ENCODE data around the gene NCEH1.
"Not testable (repeated sequence)": the region's sequence is repeated elsewhere in the genome, so short reads cannot be mapped to it uniquely, and the experiment has no call there.

NCEH1 gene

DNA sequence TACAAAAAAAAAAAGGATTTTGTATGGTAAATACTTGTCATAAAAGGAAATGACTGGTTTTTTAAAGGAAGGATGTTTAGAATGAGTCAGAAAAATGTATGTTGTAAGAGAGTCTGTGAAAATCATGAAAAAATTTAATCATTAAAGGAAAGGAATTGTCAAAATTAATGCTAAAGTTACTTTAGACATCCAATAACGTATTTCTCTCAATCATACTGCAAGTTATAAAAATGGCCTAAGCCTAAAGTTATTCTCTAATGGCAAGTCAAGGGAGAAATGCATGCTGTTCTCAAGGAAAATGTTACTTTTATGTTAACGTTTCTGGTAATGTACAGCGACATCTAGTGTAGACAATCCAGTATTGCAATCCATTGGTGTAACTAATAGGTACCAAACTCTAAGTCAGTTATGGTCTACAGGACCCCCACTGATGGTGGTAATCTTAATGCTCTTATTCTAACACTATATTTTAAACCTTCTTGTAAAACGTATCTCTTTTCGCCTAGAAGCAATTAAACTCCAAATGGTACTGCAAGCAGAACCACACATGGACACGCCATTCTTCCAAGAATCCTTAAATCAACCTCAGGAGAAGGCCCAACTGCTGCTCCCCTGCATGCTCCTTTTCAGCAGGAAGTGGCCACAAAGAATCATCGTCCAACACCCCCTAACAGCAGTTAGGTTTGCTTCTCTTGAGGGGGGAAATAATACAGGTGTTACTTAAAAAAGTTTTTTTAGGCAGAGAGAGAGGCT lies 35.2 kb downstream of the NCEH1 start:
- DNase-seq = peak; percentile 16

DNA sequence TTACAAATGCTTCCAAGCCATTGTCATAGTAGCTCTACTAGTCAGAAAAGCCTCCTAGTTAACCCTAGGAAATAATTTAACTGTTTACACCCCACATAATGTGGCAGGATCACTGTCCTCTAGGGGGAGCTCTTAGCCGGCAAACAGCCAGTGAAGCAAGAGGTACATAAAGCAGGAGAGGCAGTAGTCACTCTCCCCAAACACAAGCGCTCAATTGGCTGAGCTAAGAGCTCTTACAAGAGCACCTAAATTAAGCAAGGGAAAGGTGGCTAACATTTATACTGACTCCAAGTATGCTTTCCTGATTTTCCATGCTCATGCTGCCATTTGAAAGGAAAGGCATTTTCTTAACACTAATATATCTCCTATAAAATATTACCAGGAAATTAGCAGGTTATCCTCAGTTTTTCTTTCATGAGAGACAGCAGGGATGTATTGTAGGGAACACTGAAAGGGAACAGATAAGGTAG lies 37.6 kb downstream of the NCEH1 start:
- no peak for DNase-seq

DNA sequence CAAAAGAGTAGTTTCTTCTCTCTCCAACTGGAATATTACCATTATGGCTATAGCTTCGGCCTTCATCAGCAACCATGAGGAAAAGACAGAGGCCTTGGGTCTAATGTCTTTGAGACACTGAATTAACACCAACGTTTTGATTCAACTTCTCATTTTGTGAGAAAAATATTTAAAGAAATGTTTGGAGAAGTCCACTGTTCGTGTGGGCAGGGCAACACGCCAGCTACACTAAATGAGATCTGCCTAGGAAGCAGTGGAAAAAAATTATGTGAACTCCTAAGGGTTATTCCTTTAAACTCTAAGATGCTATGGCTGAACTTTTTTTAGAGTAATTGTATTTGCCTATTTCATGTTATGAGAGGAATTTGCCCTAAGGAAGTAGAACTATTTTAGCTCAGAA lies 41.8 kb downstream of the NCEH1 start:
- no peak for DNase-seq

DNA sequence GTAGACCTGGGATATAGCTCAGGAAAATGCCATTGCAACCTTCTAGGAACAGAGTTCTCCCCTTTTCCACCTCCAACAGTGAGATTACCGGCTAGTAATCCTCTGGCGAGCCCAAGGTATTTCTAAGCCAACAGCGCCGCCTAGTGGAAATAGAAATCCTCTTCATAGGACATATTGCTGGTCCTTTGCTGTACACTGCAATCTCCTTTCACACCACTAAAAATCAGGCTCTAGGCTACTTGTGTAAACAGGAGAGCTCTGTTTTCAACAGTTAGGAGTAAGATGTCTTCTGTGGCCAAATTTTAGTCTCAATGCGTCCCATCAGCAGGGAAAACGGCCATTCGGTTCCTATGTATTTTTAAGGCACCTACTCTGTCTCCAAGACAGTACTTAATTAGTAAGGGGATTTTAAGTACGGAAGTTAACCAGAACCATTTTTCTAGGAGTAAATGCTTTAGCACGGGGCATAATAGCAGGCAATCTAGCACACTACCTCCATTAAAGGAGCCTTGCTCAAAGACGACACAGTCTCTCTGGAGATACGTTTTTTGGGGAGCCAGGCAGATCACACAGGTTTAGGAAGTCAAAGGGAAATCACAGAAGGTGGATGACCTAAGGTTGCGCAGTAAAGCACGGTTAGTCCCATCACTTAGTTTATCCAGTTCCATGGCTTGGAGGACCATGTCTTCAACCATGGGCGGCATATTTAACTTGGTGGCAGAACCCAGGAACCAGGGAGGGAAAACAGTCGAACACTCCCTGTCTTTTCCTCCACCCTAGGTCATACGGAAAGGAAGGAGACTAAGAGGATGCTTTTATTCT lies 43.8 kb downstream of the NCEH1 start:
- no peak for DNase-seq

DNA sequence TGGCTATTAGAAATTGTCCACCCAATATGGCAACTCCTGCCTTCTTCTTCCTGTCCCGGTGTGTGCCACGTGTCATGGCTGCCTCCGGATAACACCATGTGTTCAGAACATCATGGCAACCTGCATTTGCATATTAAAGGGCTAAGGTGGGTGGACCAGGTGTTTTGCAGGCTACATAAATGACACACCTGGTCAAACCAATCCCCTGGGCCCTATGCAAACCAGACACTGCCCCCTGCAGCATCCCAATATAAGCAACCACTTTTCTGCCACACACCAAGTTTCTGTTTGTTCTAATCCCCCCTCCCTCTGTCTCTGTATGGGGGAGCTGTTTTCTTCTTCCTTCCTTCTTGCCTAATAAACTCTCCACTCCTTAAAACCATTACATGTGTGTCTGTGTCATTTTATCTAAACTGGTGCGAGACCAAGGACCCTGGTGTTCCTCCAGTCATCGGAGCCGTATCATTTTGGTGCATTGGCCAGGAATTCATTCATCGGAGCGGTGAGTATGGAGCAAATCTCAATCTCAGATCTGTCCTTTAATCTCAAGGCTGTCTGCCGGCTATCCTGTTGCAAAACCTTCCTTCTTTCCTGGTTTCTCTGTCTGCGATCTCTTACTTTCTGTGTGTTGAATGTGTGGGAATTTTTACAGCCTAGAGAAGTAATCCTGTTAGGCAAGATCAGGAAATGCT lies 44.5 kb downstream of the NCEH1 start:
- no peak for DNase-seq

DNA sequence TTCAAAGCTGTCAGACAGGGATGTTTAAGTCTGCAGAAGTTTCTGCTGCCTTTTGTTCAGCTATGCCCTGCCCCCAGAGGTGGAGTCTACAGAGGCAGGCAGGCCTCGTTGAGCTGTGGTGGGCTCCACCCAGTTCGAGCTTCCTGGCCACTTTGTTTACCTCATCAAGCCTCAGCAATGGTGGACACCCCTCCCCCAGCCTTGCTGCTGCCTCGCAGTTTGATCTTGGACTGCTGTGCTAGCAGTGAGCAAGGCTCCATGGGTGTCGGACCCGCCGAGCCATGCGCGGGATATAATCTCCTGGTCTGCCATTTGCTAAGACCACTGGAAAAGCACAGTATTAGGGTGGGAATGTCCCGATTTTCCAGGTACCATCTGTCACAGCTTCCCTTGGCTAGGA lies 45.4 kb downstream of the NCEH1 start:
- not testable (repeated sequence) for DNase-seq

DNA sequence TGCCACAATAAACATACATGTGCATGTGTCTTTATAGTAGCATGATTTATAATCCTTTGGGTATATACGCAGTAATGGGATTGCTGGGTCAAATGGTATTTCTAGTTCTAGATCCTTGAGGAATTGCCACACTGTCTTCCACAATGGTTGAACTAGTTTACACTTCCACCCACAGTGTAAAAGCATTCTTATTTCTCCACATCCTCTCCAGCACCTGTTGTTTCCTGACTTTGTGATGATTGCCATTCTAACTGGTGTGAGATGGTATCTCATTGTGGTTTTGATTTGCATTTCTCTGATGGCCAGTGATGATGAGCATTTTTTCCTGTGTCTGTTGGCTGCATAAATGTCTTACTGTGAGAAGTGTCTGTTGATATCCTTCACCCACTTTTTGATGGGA lies 50.4 kb downstream of the NCEH1 start:
- not testable (repeated sequence) for DNase-seq

DNA sequence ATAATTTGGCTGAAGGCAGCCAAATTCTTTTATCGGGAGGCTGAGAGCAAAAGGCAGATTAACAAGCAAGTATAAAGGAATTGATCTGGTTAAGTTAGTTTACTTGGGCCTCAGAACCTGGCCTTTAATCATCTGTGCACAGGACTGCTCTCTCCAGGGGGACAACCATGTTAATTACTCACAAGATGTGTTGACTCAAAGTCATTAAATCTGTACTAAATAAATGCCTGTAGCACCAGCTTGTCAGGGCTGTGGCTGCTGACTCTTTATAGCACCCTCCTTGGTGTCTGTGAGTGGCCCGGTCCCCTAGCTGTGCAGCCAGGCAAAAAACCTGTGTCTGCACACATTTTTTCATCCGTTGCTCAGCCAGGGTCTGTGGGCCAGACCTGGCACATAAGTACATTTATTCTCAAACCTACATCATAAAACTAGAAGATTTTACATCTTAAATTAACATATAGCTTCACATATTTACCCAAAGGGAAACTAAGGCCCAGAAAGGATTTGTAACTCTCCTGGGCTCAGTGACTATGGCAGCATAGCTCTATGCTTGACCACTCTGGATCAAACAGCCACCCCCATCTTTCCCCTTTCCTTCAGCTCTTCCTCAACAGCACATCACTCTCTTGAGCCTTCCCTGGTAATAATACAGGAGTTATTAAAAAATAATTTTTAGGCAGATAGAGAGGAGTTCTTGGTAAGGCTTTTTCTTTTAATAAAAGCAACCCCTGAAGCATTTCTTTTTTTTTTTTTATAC lies 51.4 kb downstream of the NCEH1 start:
- no peak for DNase-seq

DNA sequence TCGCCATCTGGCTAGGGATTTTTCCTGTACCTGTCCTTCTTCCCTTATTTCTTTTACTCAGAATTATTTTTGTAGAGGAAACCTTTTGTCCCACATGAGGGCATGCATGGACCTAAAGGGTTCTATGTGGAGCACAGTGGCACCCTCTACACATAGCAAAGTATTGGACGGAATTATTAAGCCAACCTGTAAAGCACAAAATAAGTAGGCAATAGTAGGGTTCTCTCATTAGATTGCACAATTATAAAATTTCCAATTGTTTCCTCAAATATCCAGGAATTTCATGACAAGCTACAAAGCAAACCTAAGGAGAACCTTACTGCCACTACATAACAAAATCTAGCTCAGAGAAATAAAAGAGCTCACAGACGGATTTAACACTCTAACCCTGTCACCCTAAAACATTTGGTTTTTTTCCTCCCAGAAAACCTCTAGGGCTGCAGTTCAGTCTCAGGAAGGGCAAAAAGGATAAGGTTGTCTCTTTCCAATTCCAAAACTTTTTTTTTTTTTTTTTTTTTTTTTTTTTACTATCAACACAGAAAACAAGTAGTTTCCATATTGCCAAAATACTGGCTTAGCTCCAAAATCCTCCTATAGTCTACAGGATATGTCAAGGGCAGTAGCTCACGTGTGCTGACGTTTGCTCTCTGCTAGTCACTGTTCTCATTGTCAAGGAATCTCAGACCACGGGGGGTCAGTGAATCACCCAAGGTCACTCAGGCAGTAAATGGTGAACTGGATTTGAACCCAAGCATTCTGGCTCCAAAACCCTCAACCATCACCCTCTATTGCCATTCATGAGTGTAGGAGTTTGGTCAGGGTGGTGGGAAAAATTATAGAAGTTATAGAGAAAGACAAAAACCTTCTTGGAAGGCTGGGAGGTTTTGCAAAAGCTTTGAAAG lies 52.3 kb downstream of the NCEH1 start:
- no peak for DNase-seq

DNA sequence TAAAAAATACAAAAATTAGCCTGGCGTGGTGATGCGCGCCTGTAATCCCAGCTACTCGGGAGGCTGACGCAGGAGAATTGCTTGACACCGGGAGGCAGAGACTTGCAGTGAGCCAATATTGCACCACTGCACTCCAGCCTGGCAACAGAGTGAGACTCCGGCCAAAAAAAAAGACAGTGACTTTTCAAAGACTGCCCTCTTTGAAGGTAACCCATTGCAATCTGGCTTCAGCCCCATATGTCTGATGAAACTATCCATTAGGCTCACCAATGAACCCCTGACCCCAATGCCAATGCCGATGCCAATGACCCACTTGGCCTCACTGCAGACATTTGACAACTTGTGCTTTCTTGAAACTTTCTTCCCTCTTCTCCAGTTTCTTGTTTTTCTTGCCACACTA lies 54.3 kb downstream of the NCEH1 start:
- no peak for DNase-seq

DNA sequence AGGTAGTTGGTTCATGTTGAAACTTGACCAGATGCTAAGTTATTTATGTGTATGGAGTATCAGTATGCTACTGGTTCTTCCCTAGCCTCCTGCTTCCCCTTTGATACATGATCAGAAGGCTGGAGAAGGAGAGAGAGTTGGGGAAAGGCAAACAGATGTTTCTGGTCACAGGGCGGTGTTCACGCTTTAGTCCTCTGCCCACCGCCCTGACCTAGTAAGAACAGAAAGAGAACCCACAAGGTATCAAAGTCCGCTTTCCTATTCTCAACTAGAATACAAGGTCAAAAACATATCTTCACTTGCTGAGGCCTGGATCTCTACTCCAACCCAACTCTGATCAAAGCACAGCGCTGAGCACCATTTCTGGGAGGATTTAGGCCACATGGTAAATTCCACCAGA lies 55.5 kb downstream of the NCEH1 start:
- no peak for DNase-seq

DNA sequence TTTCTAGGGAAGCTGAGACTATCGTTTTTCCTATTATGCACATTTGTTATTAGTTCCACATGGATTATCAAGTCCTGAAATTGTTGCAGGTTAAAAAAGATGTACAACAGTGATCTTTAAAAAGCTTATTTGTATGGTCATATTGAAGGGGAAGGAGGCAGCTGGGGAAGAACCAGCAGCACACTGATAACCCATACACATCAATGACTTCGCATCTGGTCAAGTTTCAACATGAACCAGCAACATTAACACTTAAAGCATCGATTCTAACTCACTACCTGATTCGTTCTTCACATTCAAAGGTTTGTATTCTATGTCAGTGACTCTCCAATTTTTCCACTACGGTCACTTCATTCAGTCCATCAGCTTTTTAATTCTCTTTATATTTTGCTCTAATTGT lies 56.4 kb downstream of the NCEH1 start:
- no peak for DNase-seq

DNA sequence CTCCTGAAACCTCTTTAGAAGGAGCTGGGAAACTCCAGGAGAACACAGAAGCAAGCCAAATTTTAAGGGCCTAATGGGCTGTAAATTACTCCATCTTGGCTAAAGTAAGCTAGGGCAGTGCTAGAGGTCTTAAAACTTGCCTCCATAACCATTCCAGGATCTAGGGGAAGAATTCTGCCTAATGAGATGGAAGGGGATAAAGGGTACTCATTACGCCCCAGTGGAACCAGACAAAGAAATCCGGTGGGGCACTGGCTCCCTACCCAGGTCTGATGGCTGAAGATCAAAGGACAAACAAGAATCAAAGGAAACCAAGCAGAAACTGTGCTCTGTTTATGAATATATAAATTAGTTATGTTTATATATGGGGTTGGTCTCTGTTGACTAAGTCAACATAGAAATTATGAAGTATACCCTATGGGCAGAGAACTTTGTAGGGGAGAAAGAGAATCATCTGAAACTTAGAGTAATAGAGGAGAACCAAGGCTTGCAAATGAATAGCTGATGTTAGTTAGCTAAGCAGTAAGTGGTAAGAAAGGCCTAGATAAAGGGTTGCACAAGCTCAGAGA lies 57.8 kb downstream of the NCEH1 start:
- DNase-seq = peak; percentile 41

DNA sequence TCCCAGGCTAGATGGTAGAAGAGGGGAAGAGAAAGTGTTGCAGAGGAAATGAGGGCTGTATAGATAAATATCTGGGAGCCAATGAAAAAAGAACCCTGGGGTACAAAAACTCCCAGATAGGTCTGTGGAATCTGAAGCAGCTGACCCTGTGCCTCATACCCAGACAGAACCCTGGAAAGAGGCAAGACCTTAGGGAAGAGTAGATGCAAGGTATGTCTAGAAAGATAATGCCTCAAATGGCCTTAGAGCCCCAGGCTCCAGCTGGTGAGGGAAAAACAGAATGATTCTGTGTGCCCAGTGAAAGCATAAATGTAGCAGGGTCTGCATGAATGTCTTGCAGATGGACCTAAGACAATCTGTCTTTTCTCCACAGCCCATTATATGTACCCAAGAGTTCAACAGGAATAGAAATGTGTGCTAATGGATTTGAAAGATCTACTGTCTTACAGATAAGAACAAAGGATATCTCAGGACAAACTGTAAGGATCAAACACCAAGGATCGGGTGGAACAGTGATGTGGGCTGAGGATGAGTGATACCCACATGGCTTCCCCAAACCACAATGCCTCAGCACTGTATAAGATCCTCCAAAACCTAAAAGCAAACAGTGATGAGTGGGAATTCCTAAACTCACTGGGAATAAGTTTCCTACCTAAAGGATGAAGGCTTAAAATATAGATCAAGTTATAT lies 58.8 kb downstream of the NCEH1 start:
- DNase-seq = no peak

DNA sequence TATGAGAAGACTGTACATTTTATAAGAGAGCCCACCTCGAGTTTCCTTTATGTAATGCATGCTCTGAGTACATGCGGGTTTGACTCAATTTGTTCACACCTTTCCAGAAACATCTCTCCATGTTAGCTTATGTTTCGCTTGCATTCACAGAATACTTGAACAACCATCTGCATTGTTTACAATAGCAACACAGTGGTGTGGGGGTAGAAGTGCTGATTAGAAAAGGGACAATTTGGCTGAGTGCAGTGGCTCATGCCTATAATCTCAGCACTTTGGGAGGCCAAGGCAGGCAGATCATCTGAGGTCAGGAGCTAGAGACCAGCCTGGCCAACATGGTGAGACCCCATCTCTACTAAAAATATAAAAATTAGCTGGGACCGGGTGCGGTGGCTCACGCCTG lies 60.9 kb downstream of the NCEH1 start:
- DNase-seq = no peak

DNA sequence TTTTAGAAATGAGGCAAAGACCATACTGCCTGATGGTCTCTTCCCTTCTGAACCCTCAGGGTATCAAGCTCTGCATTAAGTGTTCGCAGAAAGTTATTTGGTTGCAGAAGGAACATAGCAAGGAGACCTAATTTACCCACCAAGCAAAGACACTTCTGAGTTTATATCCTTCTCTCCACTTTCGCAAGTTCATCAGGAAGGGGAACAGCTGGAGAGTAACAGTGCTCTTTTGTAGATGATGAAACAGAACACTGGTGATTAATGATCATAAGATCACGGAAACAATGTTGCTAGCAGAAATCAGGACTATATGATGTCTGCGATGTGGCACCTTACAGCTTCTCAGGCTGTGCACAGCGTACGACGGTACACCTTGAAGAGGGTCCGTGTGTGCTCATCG lies 62.1 kb downstream of the NCEH1 start:
- DNase-seq = no peak

DNA sequence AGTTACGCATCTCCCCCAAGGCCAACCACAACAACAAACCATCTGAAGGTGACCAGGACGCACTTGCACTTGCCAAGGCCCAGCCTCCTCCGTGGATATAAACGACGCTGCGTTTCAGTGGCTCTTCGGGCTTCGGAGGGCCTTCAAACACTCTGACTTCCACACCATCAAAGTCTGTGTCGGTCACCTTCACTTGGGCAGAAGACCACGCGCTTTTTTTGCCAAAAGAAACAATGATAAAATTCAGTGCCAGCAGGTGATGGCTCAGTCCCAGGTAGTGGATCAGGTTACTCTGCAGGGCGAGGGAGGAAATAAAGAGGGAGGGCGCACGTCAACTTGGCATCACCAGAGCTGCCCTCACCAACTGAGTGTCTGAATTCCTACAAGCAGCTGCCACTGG lies 63.0 kb downstream of the NCEH1 start:
- no peak for DNase-seq

DNA sequence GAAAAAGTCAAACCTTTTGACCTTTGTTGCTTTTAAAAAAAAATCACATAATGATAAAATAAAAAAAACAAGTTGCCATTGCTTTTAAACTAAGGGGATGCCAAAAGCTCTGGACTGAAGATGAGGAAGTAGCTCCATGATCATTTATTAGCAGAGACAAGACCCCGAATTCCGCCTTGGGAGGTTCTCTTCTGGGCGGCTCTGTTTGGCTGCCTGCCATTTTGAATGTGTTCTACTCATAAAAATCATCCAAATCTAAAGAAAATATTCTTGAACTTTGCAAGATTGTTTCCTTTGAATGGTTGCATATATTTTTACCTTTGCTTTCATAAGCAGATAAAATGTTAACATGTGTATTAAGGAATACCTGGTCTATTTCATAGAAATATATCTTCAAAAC lies 63.8 kb downstream of the NCEH1 start:
- no peak for DNase-seq

DNA sequence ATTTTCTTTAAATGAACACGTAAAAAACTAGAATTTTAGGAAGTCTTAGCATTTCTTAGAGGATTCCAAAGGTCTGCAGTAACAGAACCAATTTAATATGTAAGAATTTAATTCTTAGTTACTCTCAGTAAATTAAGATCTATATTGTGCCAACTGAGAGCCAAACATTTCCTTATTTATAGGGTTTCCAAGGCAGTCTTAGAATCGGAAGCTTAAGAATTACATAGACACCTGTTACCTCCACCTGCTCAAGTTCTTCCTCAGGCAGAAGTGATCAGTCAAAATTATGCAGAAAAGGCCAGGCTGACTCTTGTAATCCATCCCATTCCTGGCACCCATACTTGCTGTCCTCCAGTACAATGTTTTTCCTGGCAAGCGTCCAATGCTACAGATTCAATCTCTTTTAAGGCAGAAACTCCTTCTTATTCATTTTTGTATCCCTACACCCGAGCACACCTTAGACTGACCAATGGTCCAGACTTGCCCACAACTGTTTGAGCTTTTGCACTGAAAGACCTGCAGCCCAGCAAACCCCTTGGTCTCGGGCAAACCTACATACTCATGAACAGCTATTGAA lies 64.3 kb downstream of the NCEH1 start:
- no peak for DNase-seq

DNA sequence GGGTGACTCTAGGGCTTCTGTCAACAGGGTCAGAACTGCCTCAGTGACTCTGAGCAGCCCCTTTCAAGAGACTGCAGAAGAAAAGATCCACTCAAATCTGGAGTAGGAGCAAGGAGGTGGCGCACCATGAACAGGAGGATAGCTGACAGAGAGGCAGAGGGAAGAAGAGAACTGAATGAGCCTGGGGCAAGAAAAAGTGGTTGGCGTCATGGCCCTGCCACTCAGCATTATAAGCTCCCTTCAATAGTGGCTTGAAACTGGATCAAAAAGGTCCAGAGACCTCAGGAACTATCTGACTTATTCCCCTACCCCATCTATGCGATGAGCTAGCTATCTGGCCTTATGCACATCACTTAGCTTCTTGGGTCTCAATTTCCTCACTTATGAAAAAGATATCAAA lies 66.6 kb downstream of the NCEH1 start:
- DNase-seq = no peak

All from NCI-H1417 treated with DMSO at 0.1 percent for 48 hours (cell line).